ENCODE measurements around the gene CISH.

CISH gene, protein sequence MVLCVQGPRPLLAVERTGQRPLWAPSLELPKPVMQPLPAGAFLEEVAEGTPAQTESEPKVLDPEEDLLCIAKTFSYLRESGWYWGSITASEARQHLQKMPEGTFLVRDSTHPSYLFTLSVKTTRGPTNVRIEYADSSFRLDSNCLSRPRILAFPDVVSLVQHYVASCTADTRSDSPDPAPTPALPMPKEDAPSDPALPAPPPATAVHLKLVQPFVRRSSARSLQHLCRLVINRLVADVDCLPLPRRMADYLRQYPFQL

DNA sequence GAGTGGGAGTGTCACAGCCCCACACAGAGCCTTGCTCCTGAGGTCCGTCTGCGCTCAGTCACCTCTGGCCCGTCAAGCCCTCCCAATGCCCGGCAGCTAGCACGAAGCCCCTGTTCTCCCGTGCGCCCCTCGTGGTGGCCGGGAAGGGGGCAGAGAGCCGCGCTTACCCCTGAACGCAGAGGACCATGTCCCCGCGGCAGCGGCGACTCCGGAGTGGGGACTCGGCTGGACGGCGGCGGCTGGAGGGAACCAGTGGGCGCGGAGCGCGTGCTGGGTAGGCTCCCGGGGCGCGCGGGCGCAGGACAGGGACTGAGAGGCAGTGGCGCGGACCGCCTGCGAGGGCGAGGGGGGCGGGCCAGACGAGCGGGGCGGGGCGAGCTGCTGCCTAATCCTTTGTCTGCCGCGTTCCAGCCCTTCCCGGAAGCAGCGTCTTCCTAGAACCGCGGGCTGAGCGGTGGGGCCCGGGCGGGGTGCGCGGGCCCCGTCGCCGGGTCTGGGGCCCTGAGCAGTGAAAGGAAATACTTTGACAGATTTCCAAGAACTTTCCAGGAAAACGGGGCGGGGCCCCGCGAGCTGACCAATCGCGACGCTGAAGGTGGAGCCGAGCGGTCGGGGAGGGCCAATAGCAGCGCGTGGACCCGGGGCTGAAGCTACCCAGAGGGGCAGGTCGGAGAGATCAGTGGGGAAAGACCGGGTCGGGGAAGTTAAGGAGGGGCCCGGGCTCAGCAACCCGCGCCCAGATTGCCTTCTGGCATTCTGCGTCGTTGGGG is at the start of gene CISH:
Gene CISH, minus strand, starts transcription at position 311 of the 770 bp plus-strand sequence. Its CDS starts 124 bp downstream, at position 187.
- peak; percentile 70 for DNase-seq

DNA sequence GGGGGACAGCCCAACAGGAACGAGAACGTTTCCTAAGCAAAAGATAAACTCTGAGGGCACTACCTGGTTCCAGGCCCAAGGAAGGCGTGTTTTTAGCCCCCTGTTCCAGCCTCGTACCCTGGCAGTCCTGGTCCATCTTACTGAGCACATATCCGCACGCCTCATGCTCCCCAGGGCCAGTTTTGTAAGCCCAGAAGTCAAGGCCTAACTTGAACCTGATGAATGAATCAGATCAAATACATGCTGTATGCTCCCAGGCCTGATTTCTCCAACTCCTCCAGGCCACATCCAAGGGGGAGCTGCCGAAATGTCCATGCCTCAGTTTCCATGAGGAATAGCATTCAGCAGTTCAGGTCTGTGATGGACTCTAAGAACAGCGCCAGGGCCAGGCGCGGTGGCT is 48.8 kb upstream of the CISH start:
- no peak for DNase-seq

DNA sequence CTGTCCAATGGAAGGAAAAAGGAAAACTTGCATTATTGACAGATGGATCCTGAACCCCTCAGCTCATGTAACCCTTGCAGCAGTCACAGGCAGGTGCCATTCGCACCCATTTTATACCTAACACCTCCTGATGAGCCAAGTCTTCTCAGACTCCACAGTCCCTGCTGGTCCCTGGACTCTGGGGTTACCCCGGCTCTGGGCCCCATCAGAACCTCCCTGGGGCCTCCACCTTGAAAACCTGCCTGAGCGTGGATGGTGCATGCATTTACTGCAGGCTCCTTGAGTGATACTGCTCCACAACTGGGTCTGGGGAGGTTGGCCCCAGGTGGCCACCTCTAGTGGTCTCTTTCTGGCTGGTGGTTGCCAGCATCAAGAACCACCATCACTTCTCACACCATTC is 47.3 kb upstream of the CISH start:
- DNase-seq = no peak

DNA sequence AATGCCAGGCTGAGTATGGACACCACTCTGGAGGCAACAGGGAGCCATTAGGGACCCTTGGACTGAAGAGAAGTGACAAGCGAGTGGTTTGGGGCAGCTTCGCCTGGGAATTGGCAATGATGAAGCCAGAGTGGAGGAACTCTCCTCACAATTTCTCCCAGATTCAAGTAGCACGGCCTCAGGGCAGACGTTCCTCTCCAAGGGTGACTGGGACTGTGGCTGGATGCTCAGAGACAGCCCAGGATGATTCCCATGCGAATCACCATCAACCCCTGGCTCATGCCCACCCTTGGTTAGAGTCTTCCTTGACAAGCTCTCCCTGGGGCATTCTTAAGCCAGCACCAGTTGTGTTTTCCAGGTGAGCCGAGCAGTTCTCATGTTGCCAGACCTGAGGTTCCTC is 46.8 kb upstream of the CISH start:
- no peak for DNase-seq

DNA sequence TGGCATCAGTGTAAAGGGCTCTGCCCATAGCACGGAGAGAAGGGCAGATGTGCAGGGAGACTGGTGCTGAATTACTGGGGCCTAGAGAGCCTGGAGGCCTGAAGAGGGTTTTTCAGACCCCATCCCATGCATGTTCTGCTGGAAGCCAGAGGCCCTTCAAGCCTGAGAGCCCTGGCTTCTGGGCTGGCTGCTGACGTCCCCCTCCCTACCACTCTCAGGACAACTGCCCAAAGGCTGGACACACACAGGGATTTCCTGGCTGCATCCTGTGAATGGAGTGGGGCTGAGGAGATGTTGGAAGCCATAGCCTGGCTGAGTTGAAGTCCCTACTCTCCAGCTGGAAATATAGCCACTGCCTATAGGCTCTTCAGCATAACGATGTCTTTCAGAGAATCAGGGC is 46.2 kb upstream of the CISH start:
- DNase-seq = no peak

DNA sequence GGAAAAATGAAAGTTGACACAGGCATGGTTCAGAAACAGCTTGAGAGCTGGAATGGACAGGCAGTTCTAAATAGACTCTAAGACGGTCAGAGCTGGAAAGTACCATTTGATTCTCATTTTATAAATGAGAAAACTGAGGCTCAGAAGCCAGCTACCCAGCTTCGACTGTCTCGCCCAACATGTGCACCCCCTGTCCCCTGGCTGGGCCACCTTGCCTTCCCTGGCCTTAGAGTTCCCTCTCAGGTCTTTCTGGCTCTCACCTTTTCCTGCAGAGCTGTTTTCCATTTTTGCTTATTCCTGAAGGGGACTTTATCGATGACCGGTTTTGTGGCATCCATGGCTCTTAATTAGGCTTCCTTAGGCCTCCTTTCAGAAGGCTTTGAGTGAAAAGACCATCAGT is 45.8 kb upstream of the CISH start:
- DNase-seq = no peak

DNA sequence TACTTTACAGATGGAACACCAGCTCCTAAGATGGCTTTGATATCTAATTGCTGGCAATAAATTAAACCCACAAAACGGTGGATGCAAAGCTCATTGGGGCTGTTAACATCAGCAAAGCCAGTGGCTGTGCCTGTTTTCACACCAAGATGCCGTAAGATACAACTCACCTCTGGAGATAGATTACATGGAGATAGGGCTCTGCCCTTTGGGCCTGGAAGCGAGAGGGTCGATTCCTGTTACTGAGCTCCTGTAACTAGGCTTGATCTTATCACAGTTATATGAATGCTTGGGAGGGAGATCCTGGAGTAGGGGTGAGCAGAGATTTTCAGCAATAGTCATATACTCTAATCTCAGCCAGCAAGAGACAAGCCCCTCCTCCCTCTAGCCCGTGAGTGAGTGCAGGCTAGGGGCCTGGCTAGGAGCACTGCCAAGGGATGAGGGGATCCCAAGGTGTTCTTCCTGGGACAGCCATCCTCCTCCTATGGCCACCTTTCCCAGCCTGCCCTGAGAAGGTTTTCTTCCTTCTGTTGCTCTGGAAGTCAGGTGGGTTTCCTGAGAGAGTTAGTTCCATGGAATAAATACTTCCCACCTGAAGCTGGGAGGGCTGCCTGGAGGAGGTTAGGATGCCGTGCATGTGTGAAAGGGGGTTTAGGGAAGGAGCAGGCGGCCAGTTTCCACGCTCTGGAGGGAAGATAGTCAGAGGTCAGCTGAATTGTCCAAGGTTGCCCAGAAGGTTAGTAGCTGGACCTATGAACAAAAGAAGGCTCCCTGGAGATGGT is 45.0 kb upstream of the CISH start:
- no peak for DNase-seq

DNA sequence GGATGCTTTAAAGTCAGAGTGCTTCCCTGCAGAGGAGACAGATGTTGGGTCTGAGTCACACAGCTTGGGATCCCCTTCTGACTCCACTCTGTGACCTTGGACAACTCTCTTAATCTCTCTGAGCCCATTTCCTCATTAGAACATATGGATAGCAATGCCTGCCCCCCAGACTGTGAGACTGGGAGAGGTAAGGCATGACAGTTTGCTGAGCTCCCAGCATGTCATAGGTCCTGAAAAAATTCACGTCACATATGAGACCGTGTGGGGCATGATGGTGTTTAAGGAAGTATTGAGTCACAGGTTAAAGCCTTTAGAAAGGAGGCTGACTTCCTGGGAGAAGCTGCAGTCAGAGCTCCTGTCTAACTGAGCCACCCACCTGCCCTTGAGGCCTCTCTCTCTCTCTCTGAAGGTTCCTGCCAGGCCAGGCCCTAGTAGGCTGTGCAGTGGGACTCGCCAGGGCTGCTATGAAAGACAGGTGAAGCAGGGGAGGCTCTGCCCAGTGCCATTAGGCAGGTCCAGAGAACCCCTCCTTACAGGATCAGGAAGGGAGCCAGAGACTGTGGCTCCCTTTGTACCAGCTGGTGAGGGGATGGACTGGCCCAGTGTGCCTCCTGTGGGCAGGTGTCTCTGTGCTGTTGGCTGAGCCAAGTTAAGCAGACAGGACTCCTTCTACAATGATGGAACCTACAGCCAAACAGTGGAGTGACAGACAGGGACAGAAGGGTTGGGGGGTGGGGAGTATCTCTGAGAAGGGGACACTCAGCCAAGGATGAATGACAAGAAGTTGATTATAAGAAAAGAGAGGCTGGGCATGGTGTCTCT is 43.6 kb upstream of the CISH start:
- DNase-seq = no peak

DNA sequence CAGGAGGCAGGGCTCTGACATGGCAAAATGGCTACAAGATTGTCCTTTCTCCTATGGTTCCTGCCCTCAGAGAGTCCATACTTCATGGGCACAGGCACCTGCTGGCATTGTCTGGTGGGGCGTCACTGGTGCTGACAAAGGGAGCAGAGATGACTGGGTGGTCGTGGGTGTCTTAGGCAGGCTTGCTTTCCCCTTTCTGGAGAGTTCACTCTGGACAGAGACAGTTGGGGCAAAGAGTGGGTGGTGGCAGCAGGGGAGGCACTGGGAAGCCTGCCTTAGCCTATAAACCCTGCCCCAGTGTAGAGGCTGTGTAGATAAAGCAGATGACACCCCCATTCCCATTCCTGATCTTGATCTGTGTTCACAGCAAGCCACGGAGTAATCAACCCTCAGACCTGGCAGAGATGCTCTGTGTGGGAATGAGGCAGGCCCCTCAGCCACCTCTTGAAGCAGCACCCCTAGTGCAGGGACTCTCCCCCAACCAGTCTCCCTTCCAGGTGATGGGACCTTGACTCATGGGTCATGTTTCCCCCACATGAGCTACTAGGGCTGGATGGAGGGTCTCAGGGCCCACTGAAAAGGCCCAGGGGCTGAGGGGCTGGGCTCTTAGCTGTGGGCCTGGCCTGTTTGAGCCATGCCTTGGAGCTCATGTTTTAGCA is 42.5 kb upstream of the CISH start:
- DNase-seq = no peak

DNA sequence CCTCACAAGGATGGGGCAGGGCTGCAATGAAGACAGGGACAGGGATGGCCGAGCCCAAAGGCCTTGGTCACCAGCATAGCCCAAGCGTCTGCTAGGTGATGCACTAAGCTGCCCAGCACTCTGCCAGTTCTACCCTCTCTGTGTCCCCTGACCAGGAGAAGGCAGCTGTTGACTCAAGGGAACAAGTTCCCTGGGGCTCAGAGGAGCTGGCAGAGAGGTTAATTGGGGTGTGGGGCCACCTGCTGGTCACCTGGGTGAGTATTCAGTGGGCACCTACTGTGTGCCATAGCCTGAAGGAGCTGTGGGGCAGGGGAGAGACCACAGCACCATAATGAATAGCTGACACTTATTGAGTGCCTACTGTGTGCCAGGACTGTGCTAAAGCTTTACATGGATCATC is 41.1 kb upstream of the CISH start:
- DNase-seq = no peak

DNA sequence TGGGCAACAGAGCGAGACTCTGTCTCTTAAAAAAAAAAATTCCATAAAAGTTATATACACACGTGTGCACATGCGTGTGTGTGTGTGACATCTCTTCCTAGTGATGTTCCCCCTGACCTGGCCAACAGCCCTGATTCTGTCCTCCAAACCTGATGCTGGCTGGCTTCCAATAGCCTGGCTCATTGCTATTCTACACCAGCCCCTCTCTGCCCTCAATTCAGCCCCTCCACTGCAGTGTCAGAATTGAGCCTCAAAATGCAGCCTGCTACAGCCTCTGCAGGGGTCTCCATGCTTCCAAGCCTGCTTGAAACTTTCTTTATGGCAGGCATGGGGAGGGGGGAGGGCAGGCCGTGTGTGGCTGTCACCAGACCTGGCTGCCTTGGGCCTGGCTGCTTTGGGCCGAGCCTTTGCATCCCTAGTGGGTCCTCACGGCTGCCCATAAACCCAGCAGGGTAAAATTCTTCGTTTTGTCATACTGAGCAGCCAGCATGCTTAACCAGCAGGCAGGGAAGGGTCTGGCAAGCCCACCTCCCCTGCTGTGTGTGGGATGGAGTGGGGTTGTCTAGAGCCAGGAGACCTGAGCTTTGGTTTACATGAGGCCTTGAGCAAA is 40.5 kb upstream of the CISH start:
- DNase-seq = peak; percentile 11

DNA sequence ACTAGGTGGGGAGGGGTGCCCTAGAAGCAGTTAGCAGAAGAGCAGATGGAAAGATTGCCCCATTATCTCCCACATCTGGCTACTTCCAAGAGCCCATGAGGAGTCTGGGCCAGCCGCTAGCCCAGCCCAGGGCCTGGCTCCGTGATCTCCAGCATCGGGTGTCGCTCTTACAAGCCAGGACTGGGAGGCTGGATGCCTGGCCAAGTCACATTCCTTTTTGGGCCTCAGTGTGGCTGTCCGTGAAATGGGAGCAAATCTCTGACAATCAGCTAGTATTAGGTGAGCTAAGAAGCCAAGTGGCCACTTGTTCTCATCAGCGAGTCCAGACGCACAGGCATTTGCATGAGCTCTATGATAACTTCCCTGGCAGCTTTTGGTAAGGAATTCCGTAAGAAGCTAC is 39.9 kb upstream of the CISH start:
- DNase-seq = no peak

DNA sequence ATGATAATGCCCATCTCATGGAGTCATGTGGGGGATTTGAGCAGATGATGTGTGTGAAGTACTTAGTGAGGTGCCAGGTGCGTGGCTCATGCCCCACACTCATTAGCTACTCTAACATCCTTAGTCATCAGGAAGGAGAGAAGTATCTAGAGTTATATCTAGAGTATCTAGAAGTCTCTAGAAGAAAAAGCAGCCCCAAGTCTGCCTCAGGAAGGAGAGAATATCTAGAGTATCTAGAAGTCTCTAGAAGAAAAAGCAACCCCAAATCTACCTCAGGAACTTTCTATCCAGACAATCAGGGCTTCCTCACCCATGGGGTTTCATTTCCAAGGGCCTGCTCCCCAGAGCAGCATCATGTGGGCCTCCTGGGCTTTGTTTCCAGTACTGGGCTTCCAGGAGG is 38.4 kb upstream of the CISH start:
- DNase-seq = no peak

DNA sequence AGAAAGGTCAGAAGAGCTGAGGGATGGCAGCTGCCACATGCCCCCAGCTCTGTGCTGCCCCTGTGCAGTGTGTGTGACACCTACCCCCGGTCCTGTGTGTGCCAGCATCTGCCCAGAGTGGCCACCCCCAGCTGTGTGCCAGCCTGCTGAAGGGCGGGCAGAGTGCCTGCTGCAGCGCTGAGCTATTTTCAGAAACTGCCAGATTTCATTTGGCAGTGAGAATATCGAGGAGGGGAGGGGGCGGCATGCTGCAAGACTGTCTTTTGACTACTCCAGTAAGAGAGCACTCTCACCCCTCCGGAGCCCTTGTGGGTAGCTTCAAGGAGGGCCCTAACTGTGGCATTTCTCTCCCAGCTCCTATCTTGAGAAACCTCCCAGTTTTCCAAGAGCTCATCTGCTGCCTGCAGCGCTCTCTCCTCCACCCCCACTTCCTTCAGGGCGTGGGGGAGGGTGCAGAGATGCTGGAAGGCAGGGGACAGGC is 37.9 kb upstream of the CISH start:
- peak; percentile 13 for DNase-seq

DNA sequence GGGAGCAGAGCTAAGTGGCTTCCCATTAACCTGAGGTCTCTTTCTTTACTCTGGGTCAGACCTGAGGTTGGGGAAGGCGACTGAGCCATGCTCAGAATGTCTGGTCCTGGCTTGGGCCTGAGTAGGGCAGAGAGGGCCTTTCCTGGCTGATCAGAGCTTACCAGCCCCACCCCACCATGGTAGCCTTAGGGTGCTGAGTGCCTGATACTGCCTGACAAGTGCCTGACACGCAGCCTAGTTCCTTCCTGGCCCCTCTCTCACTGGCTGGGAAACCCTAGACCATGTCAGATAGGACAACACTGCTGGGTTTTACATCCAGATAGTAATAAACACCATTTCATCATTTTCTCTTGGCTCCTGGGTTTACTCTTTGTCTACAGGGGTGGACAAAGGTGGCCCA is 37.4 kb upstream of the CISH start:
- DNase-seq = no peak

DNA sequence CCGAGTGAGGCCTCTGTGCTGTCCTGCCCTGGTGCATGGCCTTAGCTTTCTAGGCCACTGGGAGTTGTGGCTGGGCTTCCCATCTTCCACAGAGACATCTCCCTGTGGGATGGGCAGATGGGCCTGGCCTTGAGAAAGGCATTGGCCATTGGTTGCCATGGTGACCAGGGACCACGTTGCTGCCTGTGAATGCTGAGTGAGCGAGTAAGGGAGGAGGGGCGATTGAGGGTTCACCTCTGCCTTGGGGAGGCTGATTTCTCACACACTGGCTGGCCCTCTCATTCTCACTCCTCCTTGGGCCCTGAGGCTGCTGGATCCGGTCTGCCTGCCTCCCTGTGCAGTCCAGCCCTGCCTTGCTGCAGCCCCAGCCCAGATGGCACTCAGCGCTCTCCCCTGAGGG is 36.7 kb upstream of the CISH start:
- no peak for DNase-seq

DNA sequence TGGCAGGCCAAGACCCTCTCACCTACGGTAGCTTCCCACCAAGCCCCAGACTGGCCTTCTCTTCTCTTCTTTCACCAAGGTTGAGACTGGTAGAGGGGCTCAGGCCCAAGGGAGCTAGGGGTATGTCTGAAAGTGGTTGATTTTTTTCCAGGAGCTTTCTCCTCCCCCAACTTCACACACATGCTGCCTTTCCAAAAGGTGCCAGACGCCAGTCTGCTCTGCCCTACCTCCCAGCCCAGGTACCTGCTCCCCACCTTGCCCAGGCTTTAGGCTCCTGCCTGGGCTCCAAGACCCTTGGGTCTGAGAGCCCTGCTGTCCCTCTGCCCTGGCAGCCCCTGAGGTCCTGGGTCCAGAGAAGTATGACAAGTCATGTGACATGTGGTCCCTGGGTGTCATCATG is 33.8 kb upstream of the CISH start:
- DNase-seq = no peak

DNA sequence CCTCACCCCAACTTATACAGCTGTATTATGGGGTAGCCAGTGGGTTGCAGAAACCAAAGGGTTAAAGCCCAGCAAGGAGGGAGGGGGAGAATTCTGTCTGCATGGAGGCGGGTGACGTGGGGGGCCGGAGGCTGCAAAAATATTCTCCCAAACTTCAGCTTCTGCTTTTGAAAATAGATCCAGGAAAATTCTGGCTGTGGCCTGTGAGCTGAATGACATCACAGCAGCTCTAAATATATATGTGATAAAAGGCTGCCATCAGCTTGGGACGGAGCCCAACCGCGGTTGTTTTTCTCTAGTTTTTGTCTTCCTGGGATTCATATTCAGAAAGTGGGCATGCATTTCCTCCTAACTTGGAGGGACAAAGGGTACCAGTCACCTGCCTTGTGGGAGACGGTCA is 33.0 kb upstream of the CISH start:
- no peak for DNase-seq

DNA sequence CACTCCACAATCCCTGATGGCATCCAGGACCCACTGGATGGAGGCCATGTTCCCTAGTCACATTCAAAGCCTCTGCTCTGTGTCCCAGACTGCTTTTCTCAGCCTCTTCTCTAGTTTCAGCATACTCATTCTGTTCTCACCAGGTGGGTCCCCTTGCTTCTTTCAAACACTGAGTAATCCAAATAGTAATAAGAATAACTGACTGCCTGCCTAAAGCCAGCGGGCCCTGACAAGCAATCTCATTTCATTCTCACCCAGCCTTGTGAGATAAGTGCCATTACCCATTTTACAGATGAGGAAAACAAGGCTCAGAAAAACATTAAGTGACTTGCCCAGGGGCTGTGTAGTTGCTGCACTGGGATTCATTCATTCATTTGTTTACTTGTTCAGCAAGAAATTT is 30.8 kb upstream of the CISH start:
- DNase-seq = no peak

DNA sequence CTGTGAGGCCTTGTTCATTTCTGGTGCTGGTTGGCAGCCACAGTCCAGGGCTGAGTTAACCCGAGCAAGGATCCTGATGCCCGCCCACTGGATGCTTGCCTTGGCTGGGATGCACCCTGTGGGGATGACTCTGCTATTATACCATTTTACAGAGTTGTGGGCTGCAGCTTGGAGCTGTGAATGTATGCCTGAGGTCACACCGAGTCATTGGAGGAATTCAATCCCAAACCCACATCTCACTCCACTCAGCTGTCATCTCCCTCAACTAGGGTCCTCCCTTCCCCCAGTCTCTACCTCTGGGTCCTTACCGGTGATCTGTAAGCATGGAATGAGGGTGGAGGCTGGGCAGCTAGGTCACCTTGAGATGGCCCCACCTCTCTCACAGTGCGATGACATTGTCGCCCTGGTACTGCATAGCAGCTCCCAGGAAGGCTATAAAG is 27.5 kb upstream of the CISH start:
- DNase-seq = no peak

DNA sequence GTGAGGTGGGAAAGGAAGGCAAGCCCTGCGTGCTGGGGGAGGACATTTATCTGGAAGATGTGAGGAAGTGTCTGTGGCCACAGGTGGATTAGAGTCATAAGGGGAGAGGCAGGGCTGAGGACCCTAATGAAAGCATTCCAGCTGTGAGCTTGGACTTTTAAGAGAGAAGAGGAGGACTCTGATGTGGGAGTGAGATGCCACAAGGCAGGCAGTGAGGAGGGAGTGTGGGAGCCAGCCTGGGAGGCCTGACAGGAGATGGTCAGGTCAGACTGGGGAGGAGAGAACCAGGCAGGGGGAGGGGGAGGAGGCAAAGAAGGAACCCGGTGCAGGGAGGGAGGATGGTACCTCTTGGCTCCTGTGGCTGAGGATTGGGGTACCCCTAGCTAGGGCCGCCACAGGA is 26.4 kb upstream of the CISH start:
- no peak for DNase-seq

DNA sequence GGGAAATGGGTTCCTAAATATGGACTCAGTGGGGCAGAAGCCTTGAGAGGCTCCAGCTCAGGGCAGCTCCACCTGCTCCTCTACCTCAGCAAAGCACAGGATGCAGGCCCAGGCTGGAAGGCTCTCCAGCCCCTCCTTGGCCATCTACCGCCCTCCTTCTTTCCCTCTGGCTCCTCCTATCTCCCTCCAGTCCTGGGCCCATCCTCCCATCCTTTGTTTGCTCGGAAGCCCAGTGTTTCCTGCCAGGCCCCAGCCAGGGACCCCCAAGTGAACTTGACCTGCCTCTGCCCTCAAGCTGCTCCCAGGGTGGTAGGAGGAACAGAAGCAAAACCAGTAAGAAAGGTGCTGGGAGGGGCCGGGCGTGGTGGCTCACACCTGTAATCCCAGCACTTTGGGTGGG is 25.4 kb upstream of the CISH start:
- DNase-seq = no peak
